ENCODE measurements around the gene ADAMTS14. TPM values are rescaled to one million over a fixed set of nuclear protein-coding genes. Genes with fewer than 3 reads are reported as not detected.
"Not testable (repeated sequence)": the region's sequence is repeated elsewhere in the genome, so short reads cannot be mapped to it uniquely, and the experiment has no call there.

The ADAMTS14 gene
- total RNA-seq, 2 experiments from 2014 or later, result 0.03 TPM; not detected in 1

- intact Hi-C loops (cut with micrococcal nuclease; ENCODE audit: unreplicated experiment), result no loop called here
- no TSS peak for BruUV-seq (replicated peaks)
Measured at GRCh38 chr10:70770001-70770400, 97.7 kb downstream of the ADAMTS14 start.

GRCh38 chr10:70770516-70770915 is 98.2 kb downstream of the ADAMTS14 start:
- H3K4me1 ChIP-seq (ENCODE audit: insufficient read depth, low read length, poor library complexity, severe bottlenecking); H3K4me3 ChIP-seq (ENCODE audit: low read depth, low read length, poor library complexity, severe bottlenecking); CTCF ChIA-PET (ENCODE audit: unreplicated experiment); H4K20me1 ChIP-seq (ENCODE audit: insufficient read depth, low read length); H3K79me2 ChIP-seq (ENCODE audit: insufficient read depth, low read depth, low read length); H3K4me2 ChIP-seq (ENCODE audit: low read length); POLR2A ChIA-PET; H3K9me2 ChIP-seq (ENCODE audit: insufficient read depth, low read length); H3K27ac ChIP-seq (ENCODE audit: low read depth, low read length, poor library complexity, severe bottlenecking); H3K36me3 ChIP-seq (ENCODE audit: insufficient read depth, low read length); DNase-seq (ENCODE audit: low spot score); BruUV-seq (replicated peaks); intact Hi-C loops (cut with micrococcal nuclease; ENCODE audit: unreplicated experiment); H2AFZ ChIP-seq (ENCODE audit: low read length); H3K9me3 ChIP-seq (ENCODE audit: low read length): not testable (repeated sequence)

More at GRCh38 chr10:70770001-70770400, 97.7 kb downstream of the ADAMTS14 start:
- Histone ChIP-seq H3K4me3 (ENCODE audit: low read depth, low read length, poor library complexity, severe bottlenecking) (no peak overlapping the region), H3K36me3 (ENCODE audit: insufficient read depth, low read length) (no peaks in the 10 kb centered on the region), H3K9me3 (ENCODE audit: low read length) (peaks cover 6% of the 10 kb centered on the region; the same call in 1 of the 2 replicates), H3K4me1 (ENCODE audit: insufficient read depth, low read length, poor library complexity, severe bottlenecking) (no peaks in the 10 kb centered on the region), H4K20me1 (ENCODE audit: insufficient read depth, low read length) (no peaks in the 10 kb centered on the region), H3K27ac (ENCODE audit: low read depth, low read length, poor library complexity, severe bottlenecking) (no peak overlapping the region), H2AFZ (ENCODE audit: low read length) (no peak overlapping the region), H3K79me2 (ENCODE audit: insufficient read depth, low read depth, low read length) (no peaks in the 10 kb centered on the region), H3K4me2 (ENCODE audit: low read length) (no peak overlapping the region), H3K9me2 (ENCODE audit: insufficient read depth, low read length) (no peaks in the 10 kb centered on the region)
- DNase-seq (ENCODE audit: low spot score), result no peak
- CTCF ChIA-PET (ENCODE audit: unreplicated experiment), result no interaction called here
- TF ChIP-seq CTCF (conservative IDR thresholded peaks at IDR 0.05; ENCODE audit: low read length) (no peak), EZH2phosphoT487 (IDR thresholded peaks at IDR 0.05; ENCODE audit: borderline replicate concordance, low read depth, low read length) (no peak)
- POLR2A ChIA-PET, result no interaction called here

- no peaks in the 10 kb centered on the region for H4K20me1 ChIP-seq (ENCODE audit: insufficient read depth, low read length)
- no peaks in the 10 kb centered on the region for H3K9me2 ChIP-seq (ENCODE audit: insufficient read depth, low read length)
- H3K27ac ChIP-seq (ENCODE audit: low read depth, low read length, poor library complexity, severe bottlenecking), result no peak overlapping the region
- H3K9me3 ChIP-seq (ENCODE audit: low read length), result no peaks in the 10 kb centered on the region
- POLR2A ChIA-PET, result interaction anchor here (0.5 kb wide), 1 partner anchor 189 kb away, joined by 3 read pairs; no protein-coding TSS in a partner anchor
- intact Hi-C loops (cut with micrococcal nuclease; ENCODE audit: unreplicated experiment), result no loop called here
- no TSS peak for BruUV-seq (replicated peaks)
- no peak overlapping the region for H2AFZ ChIP-seq (ENCODE audit: low read length)
- H3K79me2 ChIP-seq (ENCODE audit: insufficient read depth, low read depth, low read length), result no peaks in the 10 kb centered on the region
- CTCF ChIA-PET (ENCODE audit: unreplicated experiment), result no interaction called here
- H3K36me3 ChIP-seq (ENCODE audit: insufficient read depth, low read length), result no peaks in the 10 kb centered on the region
- H3K4me2 ChIP-seq (ENCODE audit: low read length), result no peak overlapping the region
- no peak for TF ChIP-seq EZH2phosphoT487 (IDR thresholded peaks at IDR 0.05; ENCODE audit: borderline replicate concordance, low read depth, low read length)
- no peak for TF ChIP-seq CTCF (conservative IDR thresholded peaks at IDR 0.05; ENCODE audit: low read length)
- no peak for DNase-seq (ENCODE audit: low spot score)
- no peaks in the 10 kb centered on the region for H3K4me1 ChIP-seq (ENCODE audit: insufficient read depth, low read length, poor library complexity, severe bottlenecking)
- H3K4me3 ChIP-seq (ENCODE audit: low read depth, low read length, poor library complexity, severe bottlenecking), result no peak overlapping the region
Measured at GRCh38 chr10:70771311-70772194, 99.2 kb downstream of the ADAMTS14 start.

All from OCI-LY7 (cell line).